PC-9 (cell line): Measurements from ENCODE around the gene DOLK. TPM values are rescaled to one million over a fixed set of nuclear protein-coding genes. Genes with fewer than 3 reads are reported as not detected.

ENCODE experiments used
- BruUV-seq: library from RNA; stranded (reverse); fragments of 400-500 nt; replicated peaks from 2 replicates; lab custom pipeline; 2021; lab: Mats Ljungman, UMichigan
- CTCF ChIA-PET: fragments of 300-600 bp; sonication (Branson Sonifier 250); formaldehyde crosslinking; loops from one replicate; lab custom pipeline; 2022; ENCODE audit warnings: antibody characterized with exemption; lab: Charles Lee
- POLR2A ChIA-PET: fragments of 300-600 bp; sonication (Branson Sonifier 250); formaldehyde crosslinking; loops from one replicate; lab custom pipeline; 2022; ENCODE audit warnings: antibody characterized with exemption; ENCODE audit not compliant: unreplicated experiment; lab: Charles Lee
- DNase-seq, 2 experiments: peaks; one replicate each; pipeline versions ENCODE4 v3.0.0 to v3.0.0-alpha.2; 2015 to 2022; ENCODE audit warnings: mixed read lengths in 1 of 2
- H2AFZ ChIP-seq: fragments of 200-600 bp; sonication (generic); 2 replicates; pipeline ENCODE4 v1.8.1; 2017; ENCODE audit warnings: antibody characterized with exemption
- H3F3A ChIP-seq: fragments of 200-600 bp; sonication (generic); 2 replicates; pipeline ENCODE4 v1.8.1; 2017; ENCODE audit warnings: antibody characterized with exemption, mild to moderate bottlenecking, low read depth; ENCODE audit not compliant: insufficient read depth
- H3K27ac ChIP-seq: fragments of 200-600 bp; sonication (generic); 2 replicates; pipeline ENCODE4 v1.6.1; 2016; ENCODE audit warnings: mixed run types
- H3K27me3 ChIP-seq: fragments of 200-600 bp; sonication (generic); 2 replicates; pipeline ENCODE4 v1.6.1; 2016; ENCODE audit warnings: low read depth, mixed run types; ENCODE audit not compliant: insufficient read depth
- H3K36me3 ChIP-seq: fragments of 200-600 bp; sonication (generic); 2 replicates; pipeline ENCODE4 v1.6.1; 2016; ENCODE audit warnings: low read depth, mixed run types
- H3K4me1 ChIP-seq: fragments of 200-600 bp; sonication (generic); replicated peaks from 2 replicates; pipeline ENCODE4 v1.6.1; 2016; ENCODE audit warnings: mixed run types; ENCODE audit not compliant: insufficient read depth
- H3K4me2 ChIP-seq: fragments of 200-600 bp; sonication (generic); 2 replicates; pipeline ENCODE4 v1.6.1; 2017; ENCODE audit warnings: mixed run types
- H3K4me3 ChIP-seq: fragments of 200-600 bp; sonication (generic); 2 replicates; pipeline ENCODE4 v1.6.1; 2016; ENCODE audit warnings: mixed run types
- H3K79me2 ChIP-seq: fragments of 200-600 bp; sonication (generic); 2 replicates; pipeline ENCODE4 v1.6.1; 2017; ENCODE audit warnings: low read depth, mixed run types
- H3K9me2 ChIP-seq: fragments of 200-600 bp; sonication (generic); 2 replicates; pipeline ENCODE4 v1.8.1; 2017; ENCODE audit warnings: mild to moderate bottlenecking; ENCODE audit not compliant: insufficient read depth
- H3K9me3 ChIP-seq: fragments of 200-600 bp; sonication (generic); 2 replicates; pipeline ENCODE4 v1.8.1; 2016; ENCODE audit warnings: low read depth; ENCODE audit not compliant: insufficient read depth
- H4K20me1 ChIP-seq: fragments of 200-600 bp; sonication (generic); 2 replicates; pipeline ENCODE4 v1.8.1; 2017; ENCODE audit not compliant: insufficient read depth
- CTCF ChIP-seq: fragments of 200-600 bp; sonication (generic); conservative IDR thresholded peaks from 2 replicates; pipeline ENCODE4 v1.6.1; 2017; ENCODE audit warnings: mixed run types, antibody characterized with exemption, mild to moderate bottlenecking, moderate library complexity
- EZH2 ChIP-seq: fragments of 200-600 bp; sonication (generic); IDR thresholded peaks from 2 replicates; pipeline ENCODE4 v1.8.0; 2017; ENCODE audit warnings: antibody characterized with exemption, low read depth
- intact Hi-C: fragments of 100-400 bp; cut with micrococcal nuclease; formaldehyde crosslinking; loops from one replicate; pipeline ENCODE4 v1.10.0; 2022; ENCODE audit not compliant: unreplicated experiment
- total RNA-seq: library from RNA; stranded (reverse); gene quantifications from 2 replicates; pipeline ENCODE4 v1.2.3, GENCODE V29; 2021

Gene DOLK
- total RNA-seq, 1 experiment from 2014 or later: 19.0 TPM

- H3K4me1 ChIP-seq: peaks cover 44% of the 10 kb centered on the region
- H3K9me2 ChIP-seq: no peaks in the 10 kb centered on the region
- peak overlapping the region; percentile 73 for H3K4me2 ChIP-seq
- H4K20me1 ChIP-seq: no peaks in the 10 kb centered on the region
- peaks cover 35% of the 10 kb centered on the region for H3F3A ChIP-seq
- no peak for TF ChIP-seq CTCF
- no peak for TF ChIP-seq EZH2
- H3K4me3 ChIP-seq: peak overlapping the region; percentile 7; the same call in 1 of the 2 replicates
- intact Hi-C loops: loop anchor here (1.0 to 5.0 kb wide), 5 partner anchors 9 to 224 kb away; partner anchors contain the start of genes KYAT1 and SET
- H3K9me3 ChIP-seq: no peaks in the 10 kb centered on the region
- ChIA-PET CTCF (interaction anchor here (0.6 kb wide), 1 partner anchor 16 kb away, joined by 3 read pairs; no protein-coding TSS in a partner anchor), POLR2A (interaction anchor here (0.5 to 0.7 kb wide), 4 partner anchors 10 to 604 kb away, joined by 3 to 20 read pairs (median 4); partner anchors contain the start of gene KYAT1)
- H3K36me3 ChIP-seq: peaks cover 15% of the 10 kb centered on the region; the same call in 1 of the 2 replicates
- H3K79me2 ChIP-seq: peaks cover 46% of the 10 kb centered on the region
- H3K27ac ChIP-seq: peak overlapping the region; percentile 96
- H2AFZ ChIP-seq: no peak overlapping the region
- H3K27me3 ChIP-seq: no peaks in the 10 kb centered on the region
- BruUV-seq: no TSS peak
- peak; percentile 64 to 81 for DNase-seq
Observed at GRCh38 chr9:128911529-128912035, 35.8 kb downstream of the DOLK start.

GRCh38 chr9:128910906-128911305 lies 36.5 kb downstream of the DOLK start:
- H2AFZ ChIP-seq: no peak overlapping the region

GRCh38 chr9:128909859-128910258 lies 37.5 kb downstream of the DOLK start:
- POLR2A ChIA-PET: no interaction called here
- H3K9me3 ChIP-seq: no peaks in the 10 kb centered on the region
- intact Hi-C loops: loop anchor here (5.0 kb wide), 1 partner anchor 223 kb away; the partner anchor contains the start of gene SET
- no peaks in the 10 kb centered on the region for H3K9me2 ChIP-seq
- peaks cover 39% of the 10 kb centered on the region for H3F3A ChIP-seq
- H3K4me2 ChIP-seq: no peak overlapping the region
- peaks cover 15% of the 10 kb centered on the region; the same call in 1 of the 2 replicates for H3K36me3 ChIP-seq
- no peaks in the 10 kb centered on the region for H4K20me1 ChIP-seq
- CTCF ChIA-PET: interaction anchor here (0.5 kb wide), 1 partner anchor 192 kb away, joined by 3 read pairs; no protein-coding TSS in a partner anchor
- peaks cover 48% of the 10 kb centered on the region for H3K79me2 ChIP-seq
- TF ChIP-seq EZH2 (no peak), CTCF (no peak)
- no peak for DNase-seq
- no peak overlapping the region for H3K4me3 ChIP-seq
- no peak overlapping the region for H2AFZ ChIP-seq
- BruUV-seq: no TSS peak
- peak overlapping the region; percentile 96; the same call in 1 of the 2 replicates for H3K27ac ChIP-seq
- H3K27me3 ChIP-seq: no peaks in the 10 kb centered on the region
- peaks cover 44% of the 10 kb centered on the region for H3K4me1 ChIP-seq

More at GRCh38 chr9:128910906-128911305, 36.5 kb downstream of the DOLK start:
- intact Hi-C loops: loop anchor here (5.0 kb wide), 1 partner anchor 224 kb away; the partner anchor contains the start of gene SET
- Histone ChIP-seq H3K9me3 (no peaks in the 10 kb centered on the region), H3K9me2 (no peaks in the 10 kb centered on the region), H3K4me2 (peak overlapping the region; percentile 73), H3K4me3 (no peak overlapping the region), H3K27ac (peak overlapping the region; percentile 96), H4K20me1 (no peaks in the 10 kb centered on the region), H3K79me2 (peaks cover 46% of the 10 kb centered on the region), H3K27me3 (no peaks in the 10 kb centered on the region), H3F3A (peaks cover 36% of the 10 kb centered on the region), H3K4me1 (peaks cover 44% of the 10 kb centered on the region), H3K36me3 (peaks cover 15% of the 10 kb centered on the region; the same call in 1 of the 2 replicates)
- TF ChIP-seq EZH2 (no peak), CTCF (no peak)
- ChIA-PET POLR2A (interaction anchor here (0.5 to 0.7 kb wide), 4 partner anchors 9 to 603 kb away, joined by 3 to 20 read pairs (median 6); no protein-coding TSS in a partner anchor), CTCF (interaction anchor here (0.5 to 0.6 kb wide), 2 partner anchors 15 to 757 kb away, joined by 3 to 11 read pairs; no protein-coding TSS in a partner anchor)
- peak in 1 of 2 experiments; percentile 31 for DNase-seq
- no TSS peak for BruUV-seq
